C4-2B (cell line): ENCODE measurements around the gene ORC3.
"Not testable (repeated sequence)": the region's sequence is repeated elsewhere in the genome, so short reads cannot be mapped to it uniquely, and the experiment has no call there.

ENCODE experiments used
- H3K27ac ChIP-seq: fragments of 450-650 bp; 2 replicates; pipeline ENCODE4 v1.5.1; 2017
- ZFX ChIP-seq: fragments of 450-650 bp; IDR thresholded peaks from 2 replicates; pipeline ENCODE4 v1.6.1; 2017
- TF ChIP-seq, protein P1 (sequence below): fragments of 450-650 bp; conservative IDR thresholded peaks from 2 replicates; pipeline ENCODE4 v1.5.1; 2017; ENCODE audit warnings: mild to moderate bottlenecking

The ORC3 gene

DNA sequence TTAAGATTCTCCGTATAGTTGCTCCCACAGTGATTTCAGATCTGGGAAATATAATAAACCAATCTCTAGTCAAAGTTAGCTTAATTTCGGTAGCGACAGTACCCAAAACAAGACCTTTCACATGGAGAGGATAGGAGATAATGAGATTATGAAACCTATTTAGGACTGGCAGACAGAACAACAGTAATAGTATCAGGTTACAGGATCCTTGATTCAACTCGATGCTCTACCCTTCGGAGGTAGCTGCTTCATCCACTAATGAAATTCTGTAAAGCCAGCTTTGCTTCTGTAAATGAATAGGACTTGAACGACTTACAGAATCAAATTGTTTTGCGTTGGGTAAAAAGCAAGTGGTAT, 112.6 kb downstream of the ORC3 start:
- H3K27ac ChIP-seq = no peak overlapping the region
- TF ChIP-seq, protein P1, sequence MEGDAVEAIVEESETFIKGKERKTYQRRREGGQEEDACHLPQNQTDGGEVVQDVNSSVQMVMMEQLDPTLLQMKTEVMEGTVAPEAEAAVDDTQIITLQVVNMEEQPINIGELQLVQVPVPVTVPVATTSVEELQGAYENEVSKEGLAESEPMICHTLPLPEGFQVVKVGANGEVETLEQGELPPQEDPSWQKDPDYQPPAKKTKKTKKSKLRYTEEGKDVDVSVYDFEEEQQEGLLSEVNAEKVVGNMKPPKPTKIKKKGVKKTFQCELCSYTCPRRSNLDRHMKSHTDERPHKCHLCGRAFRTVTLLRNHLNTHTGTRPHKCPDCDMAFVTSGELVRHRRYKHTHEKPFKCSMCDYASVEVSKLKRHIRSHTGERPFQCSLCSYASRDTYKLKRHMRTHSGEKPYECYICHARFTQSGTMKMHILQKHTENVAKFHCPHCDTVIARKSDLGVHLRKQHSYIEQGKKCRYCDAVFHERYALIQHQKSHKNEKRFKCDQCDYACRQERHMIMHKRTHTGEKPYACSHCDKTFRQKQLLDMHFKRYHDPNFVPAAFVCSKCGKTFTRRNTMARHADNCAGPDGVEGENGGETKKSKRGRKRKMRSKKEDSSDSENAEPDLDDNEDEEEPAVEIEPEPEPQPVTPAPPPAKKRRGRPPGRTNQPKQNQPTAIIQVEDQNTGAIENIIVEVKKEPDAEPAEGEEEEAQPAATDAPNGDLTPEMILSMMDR = no peak
- no peak for TF ChIP-seq ZFX

DNA sequence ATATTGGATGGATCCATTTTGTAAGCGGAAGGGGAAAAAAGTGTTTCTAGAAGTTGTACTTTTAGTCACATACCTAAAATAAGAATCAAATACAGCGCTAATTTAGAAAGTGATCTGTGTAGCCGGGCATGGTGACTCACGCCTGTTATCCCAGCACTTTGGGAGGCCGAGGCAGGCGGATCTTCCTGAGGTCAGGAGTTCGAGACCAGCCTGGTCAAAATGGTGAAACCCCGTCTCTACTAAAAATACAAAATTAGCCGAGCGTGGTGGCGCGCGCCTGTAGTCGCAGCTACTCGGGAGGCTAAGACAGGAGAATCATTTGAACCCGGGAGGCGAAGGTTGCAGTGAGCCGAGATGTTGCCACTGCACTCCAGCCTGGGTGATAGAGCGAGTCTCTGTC, 113.1 kb downstream of the ORC3 start:
- H3K27ac ChIP-seq = peak overlapping the region; percentile 30; the same call in 1 of the 2 replicates

DNA sequence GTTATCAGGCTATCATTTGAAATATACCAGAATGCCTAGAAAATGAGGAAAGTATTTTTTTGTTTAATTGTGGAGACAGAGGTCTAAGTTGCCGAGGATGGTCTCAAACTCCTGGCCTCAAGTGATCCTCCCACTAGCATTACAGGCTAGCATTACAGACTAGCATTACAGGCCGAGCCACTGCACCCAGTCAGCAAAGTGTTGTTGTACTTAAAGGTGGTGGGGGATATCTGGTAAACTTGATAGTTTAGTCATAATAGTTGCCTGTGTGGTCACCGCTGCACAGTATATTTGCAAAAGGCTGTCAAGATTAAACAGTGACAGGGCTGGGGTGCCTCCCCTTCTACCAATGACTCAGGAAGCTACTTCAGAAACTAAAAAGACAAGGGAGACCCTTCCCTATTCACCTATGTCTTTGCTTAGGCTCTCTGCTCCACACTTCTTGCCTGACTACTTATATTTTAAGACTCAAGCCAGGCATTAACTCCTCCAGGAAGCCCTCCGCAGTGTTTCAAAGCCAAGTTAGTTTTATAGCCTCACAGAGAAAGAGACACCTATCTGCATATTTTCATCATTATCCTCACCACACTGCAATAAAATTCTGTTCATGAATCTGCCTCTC, 115.2 kb downstream of the ORC3 start:
- no peak for TF ChIP-seq ZFX
- TF ChIP-seq, protein P1 = no peak
- H3K27ac ChIP-seq = no peak overlapping the region

DNA sequence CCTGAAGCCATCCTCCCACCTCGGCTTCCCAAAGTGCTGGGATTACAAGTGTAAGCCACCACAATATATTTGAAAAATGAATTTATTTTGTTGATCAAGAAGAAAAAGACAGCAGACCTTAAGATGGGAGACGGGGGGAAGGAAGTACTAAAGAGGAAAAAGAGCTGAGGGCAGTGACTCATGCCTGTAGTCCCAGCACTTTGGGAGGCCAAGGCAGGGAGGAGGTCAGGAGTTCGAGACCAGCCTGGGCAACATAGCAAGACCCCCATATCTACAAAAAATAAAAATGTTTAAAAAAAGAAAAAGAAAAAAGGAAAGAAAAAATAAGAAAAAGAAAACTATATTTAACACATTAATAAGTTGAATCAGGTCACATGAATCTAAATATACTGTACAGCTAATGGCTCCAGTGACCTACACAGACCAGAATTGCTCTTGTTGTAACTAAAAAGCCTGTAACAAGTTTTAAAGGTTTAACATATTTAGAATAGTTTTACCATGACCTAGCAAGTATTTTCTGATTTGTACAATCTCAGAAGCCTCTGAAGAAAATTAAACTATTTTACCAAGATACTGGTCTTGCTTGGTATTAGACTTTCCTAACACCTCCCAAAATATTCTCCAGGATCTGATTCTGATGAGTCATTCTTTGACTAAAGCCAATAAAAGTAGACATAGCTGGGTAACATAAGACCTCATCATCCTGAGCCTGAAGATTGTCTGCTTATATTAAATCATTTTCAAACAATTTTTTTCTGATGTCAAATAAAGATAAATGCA, 116.4 kb downstream of the ORC3 start:
- no peak overlapping the region for H3K27ac ChIP-seq
- TF ChIP-seq ZFX = no peak
- TF ChIP-seq, protein P1 = no peak

GRCh38 chr6:87708581-87709427, 118.9 kb downstream of the ORC3 start:
- H3K27ac ChIP-seq = not testable (repeated sequence)

DNA sequence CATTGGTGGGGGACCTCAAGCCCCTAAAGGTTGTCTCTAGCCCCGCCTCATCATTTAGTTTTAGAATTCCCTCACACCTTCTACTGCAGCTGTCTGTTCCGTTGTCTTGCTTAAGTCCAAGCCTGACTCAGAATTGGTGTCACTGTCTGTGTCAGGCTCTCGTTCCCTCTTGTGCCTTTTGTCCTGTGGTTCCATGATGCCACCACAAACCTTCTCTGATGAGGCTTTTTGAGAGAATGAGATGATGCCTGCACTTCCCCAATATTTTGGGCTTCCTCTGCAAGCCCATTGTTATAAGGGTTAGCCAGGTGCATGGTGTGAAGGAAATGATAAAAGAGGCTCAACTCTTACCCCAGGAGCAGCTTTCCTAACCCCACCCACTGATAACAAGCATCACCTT, 120.2 kb downstream of the ORC3 start:
- H3K27ac ChIP-seq = no peak overlapping the region

DNA sequence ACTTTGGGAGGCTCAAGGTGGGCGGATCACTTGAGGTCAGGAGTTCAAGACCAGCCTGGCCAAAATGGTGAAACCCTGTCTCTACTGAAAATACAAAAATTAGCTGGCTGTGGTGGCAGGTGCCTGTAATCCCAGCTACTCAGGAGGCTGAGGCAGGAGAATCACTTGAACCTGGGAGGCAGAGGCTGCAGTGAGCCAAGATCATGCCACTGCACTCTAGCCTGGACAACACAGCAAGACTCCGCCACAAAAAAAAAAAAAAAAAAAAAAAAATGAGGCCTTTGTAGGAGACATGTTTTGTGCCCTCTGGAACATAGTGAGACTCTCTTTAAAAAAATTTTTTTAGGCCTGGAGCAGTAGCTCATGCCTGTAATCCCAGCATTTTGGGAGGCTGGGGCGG, 122.8 kb downstream of the ORC3 start:
- H3K27ac ChIP-seq = not testable (repeated sequence)

More for the DNA sequence above, 120.2 kb downstream of the ORC3 start:
- TF ChIP-seq, protein P1 = no peak
- TF ChIP-seq ZFX = no peak

DNA sequence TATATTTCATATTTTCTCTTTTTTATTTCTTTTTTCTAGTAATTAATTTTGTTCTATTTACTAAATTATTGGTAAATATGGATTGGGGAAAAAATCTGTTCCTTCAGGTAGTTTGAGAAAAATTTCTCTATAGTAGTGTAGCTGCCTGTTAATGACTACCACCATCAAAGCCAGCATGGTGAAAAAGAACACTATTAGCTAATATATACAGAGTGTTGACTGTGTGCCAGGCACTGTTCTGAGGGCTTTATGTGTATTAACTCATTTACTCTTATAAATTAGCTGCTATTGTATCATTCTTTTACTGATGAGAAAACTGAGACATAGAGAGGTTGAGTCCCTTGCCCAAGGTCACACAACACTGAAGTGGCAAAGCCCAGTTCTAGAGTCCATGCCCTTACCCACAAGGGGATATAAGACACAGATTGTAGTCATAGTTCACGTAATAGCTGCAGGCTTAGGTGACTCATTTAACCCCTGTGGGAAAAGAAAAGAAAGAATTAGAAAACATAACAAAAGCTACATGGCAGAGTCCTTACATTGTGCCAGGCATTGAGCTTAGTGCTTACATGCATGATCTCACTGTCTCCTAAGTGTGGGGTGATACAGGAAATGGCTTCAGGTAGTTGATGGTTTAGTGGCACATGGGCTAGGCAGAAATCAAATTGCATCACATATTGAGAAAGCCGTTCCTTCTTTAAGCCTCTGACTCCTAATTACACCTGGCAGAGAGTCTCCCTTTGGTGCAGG, 124.3 kb downstream of the ORC3 start:
- TF ChIP-seq, protein P1 = no peak
- no peak for TF ChIP-seq ZFX
- H3K27ac ChIP-seq = no peak overlapping the region
